ENCODE measurements around the gene MLYCD. TPM values are rescaled to one million over a fixed set of nuclear protein-coding genes. Genes with fewer than 3 reads are reported as not detected.

MLYCD gene
- total and polyA plus RNA-seq, 4 donors, result 3.7 to 24.4 (median 7.5) TPM

DNA sequence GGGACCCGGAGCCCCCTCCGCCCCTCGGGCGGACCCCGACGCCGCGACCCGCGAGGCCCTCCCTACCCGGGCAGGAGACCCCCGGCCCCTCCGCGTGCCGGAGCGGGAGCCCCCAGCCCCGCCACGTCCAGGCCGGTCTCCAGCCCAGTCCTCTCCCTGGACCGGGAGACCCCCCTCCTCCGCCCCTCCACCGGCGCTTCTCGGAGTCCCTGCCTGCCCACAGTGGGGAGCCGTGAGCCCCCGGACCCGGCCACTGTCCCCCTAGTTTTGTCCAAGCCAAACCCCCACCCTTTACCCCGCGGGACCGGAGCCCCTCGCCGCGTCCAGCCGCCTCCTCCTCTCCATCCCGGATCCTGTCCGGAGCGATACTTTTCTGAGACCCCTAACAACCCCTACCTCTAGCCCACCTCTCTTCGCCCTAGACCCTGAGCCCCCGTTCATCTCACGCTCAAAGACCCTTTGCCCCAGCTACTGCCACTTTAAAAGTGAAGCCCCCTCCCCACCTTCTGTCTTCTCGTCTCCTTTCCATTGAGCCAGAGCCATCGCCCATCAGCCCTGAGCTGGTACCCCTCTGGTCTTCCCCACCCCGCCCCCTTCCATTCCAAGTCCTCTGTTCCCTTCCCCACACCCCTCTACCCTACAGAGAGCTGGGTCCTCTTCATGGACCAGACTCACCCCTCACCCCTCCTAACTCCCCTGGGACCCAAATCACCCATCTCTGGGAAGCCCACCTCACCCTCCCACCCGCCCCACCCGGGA, 70.2 kb downstream of the MLYCD start:
- Histone ChIP-seq H3K4me3 (ENCODE audit: low read depth in 1 of 3, low read length in 3 of 3) (no peak overlapping the region), H3K9me3 (ENCODE audit: control insufficient read depth in 4 of 4, low read length in 3 of 4) (no peaks in the 10 kb centered on the region), H3K36me3 (ENCODE audit: control insufficient read depth in 4 of 4, insufficient read depth in 3 of 4, low read depth in 1 of 4, low read length in 3 of 4) (peaks cover 4 to 22% (median 12%) of the 10 kb centered on the region in 4 donors), H3K27me3 (ENCODE audit: control insufficient read depth in 4 of 4, insufficient read depth in 4 of 4, low read length in 3 of 4) (no peaks in the 10 kb centered on the region), H3K4me1 (ENCODE audit: control insufficient read depth in 4 of 4, insufficient read depth in 4 of 4, low read length in 3 of 4) (peaks cover 0 to 7% (median 1%) of the 10 kb centered on the region in 4 donors), H3K27ac (ENCODE audit: low read depth in 1 of 2, low read length in 2 of 2) (no peak overlapping the region), H3K9ac (ENCODE audit: low read depth in 1 of 2, low read length in 2 of 2) (no peak overlapping the region)
- 42% methylated on average over 45 of the region's 45 CpGs for WGBS
- DNase-seq (ENCODE audit: low spot score), result no peak
- TF ChIP-seq, protein P1, sequence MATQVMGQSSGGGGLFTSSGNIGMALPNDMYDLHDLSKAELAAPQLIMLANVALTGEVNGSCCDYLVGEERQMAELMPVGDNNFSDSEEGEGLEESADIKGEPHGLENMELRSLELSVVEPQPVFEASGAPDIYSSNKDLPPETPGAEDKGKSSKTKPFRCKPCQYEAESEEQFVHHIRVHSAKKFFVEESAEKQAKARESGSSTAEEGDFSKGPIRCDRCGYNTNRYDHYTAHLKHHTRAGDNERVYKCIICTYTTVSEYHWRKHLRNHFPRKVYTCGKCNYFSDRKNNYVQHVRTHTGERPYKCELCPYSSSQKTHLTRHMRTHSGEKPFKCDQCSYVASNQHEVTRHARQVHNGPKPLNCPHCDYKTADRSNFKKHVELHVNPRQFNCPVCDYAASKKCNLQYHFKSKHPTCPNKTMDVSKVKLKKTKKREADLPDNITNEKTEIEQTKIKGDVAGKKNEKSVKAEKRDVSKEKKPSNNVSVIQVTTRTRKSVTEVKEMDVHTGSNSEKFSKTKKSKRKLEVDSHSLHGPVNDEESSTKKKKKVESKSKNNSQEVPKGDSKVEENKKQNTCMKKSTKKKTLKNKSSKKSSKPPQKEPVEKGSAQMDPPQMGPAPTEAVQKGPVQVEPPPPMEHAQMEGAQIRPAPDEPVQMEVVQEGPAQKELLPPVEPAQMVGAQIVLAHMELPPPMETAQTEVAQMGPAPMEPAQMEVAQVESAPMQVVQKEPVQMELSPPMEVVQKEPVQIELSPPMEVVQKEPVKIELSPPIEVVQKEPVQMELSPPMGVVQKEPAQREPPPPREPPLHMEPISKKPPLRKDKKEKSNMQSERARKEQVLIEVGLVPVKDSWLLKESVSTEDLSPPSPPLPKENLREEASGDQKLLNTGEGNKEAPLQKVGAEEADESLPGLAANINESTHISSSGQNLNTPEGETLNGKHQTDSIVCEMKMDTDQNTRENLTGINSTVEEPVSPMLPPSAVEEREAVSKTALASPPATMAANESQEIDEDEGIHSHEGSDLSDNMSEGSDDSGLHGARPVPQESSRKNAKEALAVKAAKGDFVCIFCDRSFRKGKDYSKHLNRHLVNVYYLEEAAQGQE (IDR thresholded peaks at IDR 0.05), result no peak
- no peak for TF ChIP-seq FOXA2 (IDR thresholded peaks at IDR 0.05)
- TF ChIP-seq HNF4A (conservative IDR thresholded peaks at IDR 0.05), result no peak
- no peak for TF ChIP-seq SP1 (IDR thresholded peaks at IDR 0.05)
- TF ChIP-seq, protein P2, sequence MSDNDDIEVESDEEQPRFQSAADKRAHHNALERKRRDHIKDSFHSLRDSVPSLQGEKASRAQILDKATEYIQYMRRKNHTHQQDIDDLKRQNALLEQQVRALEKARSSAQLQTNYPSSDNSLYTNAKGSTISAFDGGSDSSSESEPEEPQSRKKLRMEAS (IDR thresholded peaks at IDR 0.05), result no peak

DNA sequence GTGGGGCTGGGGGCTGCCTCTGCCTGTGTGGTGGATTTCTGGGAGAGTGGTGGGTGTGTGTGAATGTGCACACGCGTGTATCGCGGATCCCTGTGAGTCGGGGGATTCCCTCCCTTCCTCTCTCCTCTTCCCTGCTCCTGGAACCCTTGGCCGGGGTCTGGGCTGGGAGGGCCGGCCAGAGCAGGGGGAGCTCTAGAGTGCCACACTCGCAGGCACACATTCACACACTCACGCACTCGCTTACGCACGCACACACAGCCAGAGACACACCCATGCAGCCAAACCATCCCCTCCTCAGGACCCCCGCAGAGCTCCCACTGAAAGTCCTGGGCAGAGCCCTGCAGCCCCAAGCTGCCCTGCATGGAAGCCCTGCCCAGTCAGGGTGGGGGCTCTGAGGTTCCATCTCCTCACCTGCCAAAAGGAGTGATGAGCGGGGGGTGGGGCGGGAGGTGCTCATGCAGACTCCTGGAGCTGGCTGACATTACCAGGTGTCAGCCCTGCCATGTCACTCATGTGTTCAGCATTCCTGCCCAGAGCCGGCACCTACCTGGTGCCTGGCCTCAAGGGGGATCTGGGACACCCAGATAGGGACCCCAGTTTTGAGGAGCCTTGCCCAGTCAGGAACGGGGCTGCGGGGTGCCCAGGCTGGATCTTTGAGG, 71.0 kb downstream of the MLYCD start:
- H3K9ac ChIP-seq (ENCODE audit: low read depth in 1 of 2, low read length in 2 of 2), result no peak overlapping the region
- peaks cover 2 to 15% (median 6%) of the 10 kb centered on the region in 4 donors for H3K36me3 ChIP-seq (ENCODE audit: control insufficient read depth in 4 of 4, insufficient read depth in 3 of 4, low read depth in 1 of 4, low read length in 3 of 4)
- no peak overlapping the region for H3K27ac ChIP-seq (ENCODE audit: low read depth in 1 of 2, low read length in 2 of 2)
- peaks cover 0 to 7% (median 1%) of the 10 kb centered on the region in 4 donors for H3K4me1 ChIP-seq (ENCODE audit: control insufficient read depth in 4 of 4, insufficient read depth in 4 of 4, low read length in 3 of 4)
- H3K9me3 ChIP-seq (ENCODE audit: control insufficient read depth in 4 of 4, low read length in 3 of 4), result no peaks in the 10 kb centered on the region
- TF ChIP-seq FOXA1 (IDR thresholded peaks at IDR 0.05), result no peak
- no peak for TF ChIP-seq HNF4G (IDR thresholded peaks at IDR 0.05)
- TF ChIP-seq, protein P1 (IDR thresholded peaks at IDR 0.05), result no peak
- TF ChIP-seq GABPA (IDR thresholded peaks at IDR 0.05 in 1 of 2, conservative IDR thresholded peaks at IDR 0.05 in 1 of 2), result no peak
- TF ChIP-seq TAF1 (conservative IDR thresholded peaks at IDR 0.05), result no peak
- TF ChIP-seq SP1 (IDR thresholded peaks at IDR 0.05), result no peak
- TF ChIP-seq JUND (IDR thresholded peaks at IDR 0.05), result no peak
- TF ChIP-seq EGR1 (IDR thresholded peaks at IDR 0.05; ENCODE audit: low read depth in 2 of 2), result no peak
- no peak for TF ChIP-seq HNF4A (conservative IDR thresholded peaks at IDR 0.05)
- TF ChIP-seq FOXA2 (IDR thresholded peaks at IDR 0.05), result no peak
- no peak for TF ChIP-seq NR2F2 (IDR thresholded peaks at IDR 0.05)
- no peaks in the 10 kb centered on the region for H3K27me3 ChIP-seq (ENCODE audit: control insufficient read depth in 4 of 4, insufficient read depth in 4 of 4, low read length in 3 of 4)
- WGBS, result 68% methylated on average over 18 of the region's 18 CpGs
- H3K4me3 ChIP-seq (ENCODE audit: low read depth in 1 of 3, low read length in 3 of 3), result no peak overlapping the region
- no peak for DNase-seq (ENCODE audit: low spot score)

All from liver (tissue), 9 donors.